GM10266 (cell line): ENCODE data around the gene UVRAG.

ENCODE experiments used
- DNase-seq: peaks from one replicate; pipeline ENCODE4 v3.0.0; 2012; ENCODE audit errors: extremely low spot score
- TF ChIP-seq, protein P1 (sequence below): IDR thresholded peaks from 2 replicates; pipeline ENCODE4 v1.5.1; 2012; ENCODE audit warnings: mild to moderate bottlenecking, low read depth; ENCODE audit not compliant: control insufficient read depth, insufficient read depth; ENCODE audit errors: missing control alignments

Gene UVRAG

DNA sequence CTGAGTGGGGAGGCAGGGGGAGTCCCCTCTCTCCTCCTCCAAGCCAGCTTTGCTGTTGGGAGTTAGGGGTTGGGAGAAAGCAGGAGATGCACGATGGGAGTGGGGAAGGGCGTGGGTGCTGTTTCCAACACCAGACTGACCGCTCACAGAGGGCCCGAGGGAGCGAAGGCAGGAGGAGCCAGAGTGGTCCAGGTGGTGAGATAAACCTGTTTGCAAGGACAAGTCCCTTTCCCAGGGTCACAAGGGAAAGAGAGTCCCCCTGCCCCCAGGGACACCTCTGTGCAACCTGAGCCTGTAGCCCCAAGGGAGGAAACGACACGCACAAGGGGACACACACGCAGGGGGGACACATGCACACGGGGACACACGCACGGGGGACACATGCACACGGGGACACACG, 349.1 kb downstream of the UVRAG start:
- no peak for DNase-seq
- TF ChIP-seq, protein P1, sequence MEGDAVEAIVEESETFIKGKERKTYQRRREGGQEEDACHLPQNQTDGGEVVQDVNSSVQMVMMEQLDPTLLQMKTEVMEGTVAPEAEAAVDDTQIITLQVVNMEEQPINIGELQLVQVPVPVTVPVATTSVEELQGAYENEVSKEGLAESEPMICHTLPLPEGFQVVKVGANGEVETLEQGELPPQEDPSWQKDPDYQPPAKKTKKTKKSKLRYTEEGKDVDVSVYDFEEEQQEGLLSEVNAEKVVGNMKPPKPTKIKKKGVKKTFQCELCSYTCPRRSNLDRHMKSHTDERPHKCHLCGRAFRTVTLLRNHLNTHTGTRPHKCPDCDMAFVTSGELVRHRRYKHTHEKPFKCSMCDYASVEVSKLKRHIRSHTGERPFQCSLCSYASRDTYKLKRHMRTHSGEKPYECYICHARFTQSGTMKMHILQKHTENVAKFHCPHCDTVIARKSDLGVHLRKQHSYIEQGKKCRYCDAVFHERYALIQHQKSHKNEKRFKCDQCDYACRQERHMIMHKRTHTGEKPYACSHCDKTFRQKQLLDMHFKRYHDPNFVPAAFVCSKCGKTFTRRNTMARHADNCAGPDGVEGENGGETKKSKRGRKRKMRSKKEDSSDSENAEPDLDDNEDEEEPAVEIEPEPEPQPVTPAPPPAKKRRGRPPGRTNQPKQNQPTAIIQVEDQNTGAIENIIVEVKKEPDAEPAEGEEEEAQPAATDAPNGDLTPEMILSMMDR, result no peak

DNA sequence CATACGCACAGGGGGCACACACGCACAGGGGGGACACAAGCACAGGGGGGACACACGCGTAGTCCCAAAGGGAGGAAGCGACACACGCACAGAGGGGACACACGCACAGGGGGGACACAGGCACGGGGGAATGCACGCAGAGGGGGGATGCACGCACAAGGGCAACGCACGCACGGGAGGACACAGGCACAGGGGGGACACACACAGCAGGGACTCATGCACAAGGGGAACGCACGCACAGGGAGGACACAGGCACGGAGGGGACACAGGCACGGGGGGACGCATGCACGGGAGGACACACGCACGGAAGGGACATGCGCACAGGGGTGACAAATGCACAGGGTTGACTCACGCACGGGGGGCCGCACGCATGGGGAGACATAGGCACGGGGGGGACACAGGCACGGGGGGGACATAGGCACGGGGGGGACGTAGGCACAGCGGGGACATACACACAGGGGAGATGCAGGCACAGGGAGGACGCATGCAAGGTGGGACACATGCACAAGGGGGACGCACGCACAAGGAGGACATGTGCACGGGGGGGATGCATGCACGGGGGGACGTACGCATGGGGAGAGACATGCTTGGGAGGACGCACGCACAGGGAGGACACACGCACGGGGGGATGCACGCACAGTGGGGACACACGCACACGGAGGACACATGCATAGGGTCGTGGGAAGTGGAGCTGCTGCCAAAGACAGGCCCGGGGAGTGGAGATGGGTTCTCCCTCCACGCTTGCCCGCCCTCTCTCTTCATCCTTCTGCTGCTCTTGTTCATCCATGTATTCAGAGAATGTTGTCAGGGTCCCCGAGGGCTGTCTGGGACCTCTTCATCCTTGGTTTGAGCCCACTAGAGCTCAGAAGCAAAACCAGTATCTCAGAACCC, 350.1 kb downstream of the UVRAG start:
- TF ChIP-seq, protein P1, result no peak
- no peak for DNase-seq

DNA sequence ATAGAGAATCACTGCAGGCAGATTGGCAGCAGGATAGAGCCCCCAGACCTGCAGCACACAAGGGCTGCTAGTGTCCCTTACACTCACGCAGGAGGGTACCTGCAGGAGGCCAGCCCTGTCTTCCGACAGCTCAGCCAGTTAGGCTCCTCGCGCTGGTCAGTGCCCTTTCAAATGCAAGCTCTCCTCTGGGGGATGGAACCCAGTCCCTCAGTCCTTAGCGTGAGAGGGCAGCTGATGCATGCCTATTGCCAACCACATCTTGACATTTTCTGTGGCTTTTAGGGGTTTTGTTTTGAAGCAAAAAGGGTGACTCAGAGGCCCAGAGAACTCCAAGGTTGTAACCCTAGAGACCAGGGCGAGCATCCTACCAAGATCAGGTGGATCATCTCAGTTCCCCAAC, 351.3 kb downstream of the UVRAG start:
- no peak for DNase-seq
- TF ChIP-seq, protein P1, result no peak

DNA sequence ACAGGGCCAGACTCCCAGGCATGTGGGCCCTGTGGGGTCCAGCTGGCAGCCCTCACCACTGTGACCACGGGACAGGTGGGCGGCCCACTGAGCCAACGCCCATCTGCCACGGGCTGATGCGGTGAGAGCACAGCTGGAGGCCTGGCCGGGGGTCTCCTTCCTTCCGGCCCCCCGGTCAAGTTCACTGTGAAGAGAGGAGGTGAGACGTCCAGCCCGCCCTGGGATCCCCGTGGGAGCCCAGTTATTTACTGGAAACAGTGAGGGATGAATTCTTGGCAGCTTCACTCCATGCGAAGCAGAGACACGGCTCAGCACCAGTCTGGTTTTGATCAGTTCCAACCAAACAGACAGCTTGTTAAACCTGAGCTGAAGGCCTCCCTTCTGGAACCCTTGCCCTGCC, 352.6 kb downstream of the UVRAG start:
- TF ChIP-seq, protein P1, result no peak
- no peak for DNase-seq

DNA sequence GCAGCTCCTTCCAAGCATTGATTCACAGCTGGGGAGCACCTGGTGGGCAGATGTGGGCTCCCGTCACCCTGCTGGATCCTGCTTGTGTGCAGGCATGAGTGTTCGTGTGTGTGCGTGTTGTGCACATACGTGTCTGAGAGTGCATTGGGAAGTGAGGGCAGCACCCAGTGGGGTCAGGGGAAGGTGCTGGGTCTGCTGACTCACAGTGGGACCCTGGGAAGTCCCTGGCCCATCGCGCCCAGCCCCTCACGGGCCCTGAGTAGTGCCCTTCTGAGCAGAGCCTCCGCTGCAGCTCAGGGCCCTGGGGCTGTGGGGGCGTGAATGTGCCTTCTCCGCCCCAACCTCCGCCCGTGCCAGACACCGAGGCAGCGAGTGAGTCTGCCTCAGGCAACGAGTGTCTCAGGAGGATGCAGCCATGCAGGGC, 354.5 kb downstream of the UVRAG start:
- TF ChIP-seq, protein P1, result no peak
- DNase-seq, result no peak

DNA sequence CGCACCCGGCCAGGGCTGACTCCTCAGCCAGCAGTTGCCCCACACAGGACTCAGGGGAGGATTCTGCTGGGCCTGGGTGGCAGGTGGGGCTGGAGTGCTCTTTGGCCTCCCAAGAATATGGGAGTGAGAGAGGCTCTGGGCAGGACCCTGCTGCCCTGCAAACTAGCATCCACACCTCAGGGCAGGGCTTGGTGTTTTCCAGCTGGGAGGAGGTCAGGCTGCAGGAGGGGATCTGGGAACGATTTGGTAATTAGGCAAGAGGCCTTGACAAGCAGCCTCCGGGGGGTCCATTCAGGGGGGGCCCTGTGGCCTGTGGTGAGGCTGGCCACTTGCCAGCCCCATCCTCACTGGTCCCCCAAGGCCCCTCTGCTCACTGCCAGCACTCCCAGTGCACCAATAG, 355.5 kb downstream of the UVRAG start:
- DNase-seq, result no peak
- TF ChIP-seq, protein P1, result no peak

DNA sequence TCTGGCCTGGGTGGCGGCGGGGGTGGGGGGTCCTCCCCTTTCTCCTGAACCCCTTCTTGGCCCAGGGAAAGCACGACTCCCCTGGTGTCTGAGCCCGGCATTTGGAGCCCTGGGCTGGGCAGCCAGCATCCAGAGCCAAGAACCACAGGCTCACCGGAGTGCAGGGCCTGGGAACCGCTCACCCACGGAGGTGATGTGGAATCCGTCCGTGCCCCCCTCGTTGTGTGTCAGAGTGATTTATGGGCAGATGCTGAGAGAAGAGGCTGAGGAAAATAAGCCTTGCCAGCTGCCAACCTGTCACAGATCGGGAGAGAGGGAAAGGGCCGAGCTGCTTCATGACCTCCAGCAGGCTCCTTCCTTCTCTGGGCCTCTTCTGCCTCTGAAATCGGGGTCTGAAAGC, 357.6 kb downstream of the UVRAG start:
- TF ChIP-seq, protein P1, result no peak
- DNase-seq, result no peak
